ENCODE results near the gene OSER1.

Gene OSER1

DNA sequence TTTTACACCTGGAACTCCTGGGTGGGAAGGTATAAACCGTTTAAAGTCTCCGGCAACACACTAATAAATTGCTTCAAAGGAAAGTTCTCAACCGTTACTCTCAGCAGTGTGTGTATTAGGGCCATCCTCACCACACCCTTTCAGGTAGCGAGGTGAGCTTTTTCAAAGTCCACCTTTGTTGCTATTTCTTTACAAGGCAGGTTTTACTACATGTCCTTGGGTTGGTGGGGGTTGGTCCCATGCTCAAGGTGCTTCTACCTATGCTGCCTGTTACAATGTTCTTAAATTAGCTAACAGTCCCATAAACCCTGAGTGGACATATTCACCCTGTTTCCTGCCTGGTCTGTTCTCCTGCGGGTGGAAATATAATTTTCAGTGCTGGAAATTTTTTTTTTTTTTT, 13.2 kb upstream of the OSER1 start:
- TF ChIP-seq, protein P1, sequence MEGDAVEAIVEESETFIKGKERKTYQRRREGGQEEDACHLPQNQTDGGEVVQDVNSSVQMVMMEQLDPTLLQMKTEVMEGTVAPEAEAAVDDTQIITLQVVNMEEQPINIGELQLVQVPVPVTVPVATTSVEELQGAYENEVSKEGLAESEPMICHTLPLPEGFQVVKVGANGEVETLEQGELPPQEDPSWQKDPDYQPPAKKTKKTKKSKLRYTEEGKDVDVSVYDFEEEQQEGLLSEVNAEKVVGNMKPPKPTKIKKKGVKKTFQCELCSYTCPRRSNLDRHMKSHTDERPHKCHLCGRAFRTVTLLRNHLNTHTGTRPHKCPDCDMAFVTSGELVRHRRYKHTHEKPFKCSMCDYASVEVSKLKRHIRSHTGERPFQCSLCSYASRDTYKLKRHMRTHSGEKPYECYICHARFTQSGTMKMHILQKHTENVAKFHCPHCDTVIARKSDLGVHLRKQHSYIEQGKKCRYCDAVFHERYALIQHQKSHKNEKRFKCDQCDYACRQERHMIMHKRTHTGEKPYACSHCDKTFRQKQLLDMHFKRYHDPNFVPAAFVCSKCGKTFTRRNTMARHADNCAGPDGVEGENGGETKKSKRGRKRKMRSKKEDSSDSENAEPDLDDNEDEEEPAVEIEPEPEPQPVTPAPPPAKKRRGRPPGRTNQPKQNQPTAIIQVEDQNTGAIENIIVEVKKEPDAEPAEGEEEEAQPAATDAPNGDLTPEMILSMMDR (conservative IDR thresholded peaks at IDR 0.05; ENCODE audit: low read depth, low read length): no peak
- H3K4me3 ChIP-seq (ENCODE audit: low read length): no peak overlapping the region
- no peak for DNase-seq (ENCODE audit: low read depth)

DNA sequence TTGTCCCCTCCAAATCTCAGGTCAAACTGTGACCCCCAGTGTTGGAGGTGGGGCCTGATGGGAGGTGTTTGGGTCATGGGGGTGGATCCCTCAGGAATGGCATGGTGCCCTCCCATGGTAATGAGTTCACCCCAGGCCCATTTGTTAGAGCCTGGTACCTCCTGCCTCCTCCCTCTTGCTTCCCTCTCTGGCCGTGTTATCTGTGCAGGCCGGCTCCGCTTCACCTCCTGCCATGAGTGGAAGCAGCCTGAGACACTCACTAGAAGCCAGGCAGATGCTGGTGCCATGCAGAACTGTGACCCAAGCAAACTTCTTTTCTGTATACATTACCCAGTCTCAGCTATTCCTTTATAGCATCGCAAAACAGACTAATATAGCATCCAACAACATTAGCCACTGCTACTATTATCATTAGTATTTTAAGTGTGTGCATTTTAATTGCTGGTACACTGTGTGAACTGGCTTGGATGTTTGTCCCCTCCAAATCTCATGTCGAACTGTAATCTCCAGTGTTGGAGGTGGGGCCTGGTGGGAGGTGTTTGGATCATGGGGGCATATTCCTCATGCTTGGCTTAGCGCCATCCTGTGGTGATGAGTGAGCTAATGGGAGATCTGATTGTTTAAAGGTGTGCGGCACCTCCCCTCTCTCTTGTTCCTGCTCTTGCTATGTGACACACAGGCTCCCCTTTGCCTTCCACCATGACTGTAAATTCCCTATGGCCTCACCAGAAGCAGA, 12.2 kb upstream of the OSER1 start:
- TF ChIP-seq, protein P1 (conservative IDR thresholded peaks at IDR 0.05; ENCODE audit: low read depth, low read length): peak; percentile 20
- no peak for DNase-seq (ENCODE audit: low read depth)
- no peak overlapping the region for H3K4me3 ChIP-seq (ENCODE audit: low read length)

DNA sequence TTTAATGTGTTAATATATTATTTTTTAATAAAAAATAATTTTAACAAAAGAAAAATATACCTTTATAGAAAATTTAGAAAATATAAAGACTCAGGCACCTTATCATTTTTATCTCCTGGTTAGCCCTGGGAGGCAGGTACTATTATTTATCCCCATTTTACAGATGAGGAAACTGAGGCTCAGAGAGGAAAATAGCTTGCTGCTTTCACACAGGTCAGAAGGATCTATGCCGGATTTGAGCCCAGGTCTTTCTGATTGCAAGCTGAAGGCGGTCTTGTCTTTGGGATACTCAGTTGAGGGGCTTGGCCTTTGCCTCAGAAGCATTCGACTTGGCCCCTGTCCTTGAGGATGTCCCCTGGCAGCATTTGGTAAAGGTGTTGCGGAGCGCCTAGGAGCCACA, 11.5 kb upstream of the OSER1 start:
- no peak overlapping the region for H3K4me3 ChIP-seq (ENCODE audit: low read length)
- DNase-seq (ENCODE audit: low read depth): no peak
- TF ChIP-seq, protein P1 (conservative IDR thresholded peaks at IDR 0.05; ENCODE audit: low read depth, low read length): no peak

DNA sequence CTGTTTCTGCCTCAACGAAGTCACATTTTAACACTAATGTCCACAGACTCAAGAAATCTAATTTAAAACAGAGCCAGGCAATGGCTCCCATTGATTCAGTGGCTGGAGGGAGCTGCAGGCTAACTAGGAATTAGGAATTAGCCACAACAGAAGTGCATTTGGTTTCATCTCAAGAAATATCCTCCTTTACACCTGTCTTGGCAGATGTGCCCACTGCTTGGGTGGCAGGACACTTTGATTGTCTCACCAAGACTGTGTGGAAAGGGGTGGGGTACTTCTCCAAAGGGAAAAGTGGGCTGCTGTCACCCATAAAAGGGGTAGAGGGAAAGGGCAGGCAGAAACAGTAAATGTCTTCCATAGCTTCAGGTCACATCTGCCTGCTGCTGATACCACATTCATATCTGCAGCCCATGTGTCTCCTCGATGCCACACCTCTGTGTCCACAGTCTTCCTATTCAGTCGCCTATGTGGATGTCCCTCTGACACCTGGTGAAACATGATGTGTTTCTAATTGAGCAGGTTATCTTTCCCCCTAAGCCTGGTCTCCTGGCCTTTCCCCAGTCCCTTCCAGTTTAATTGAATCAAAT, 10.9 kb upstream of the OSER1 start:
- H3K4me3 ChIP-seq (ENCODE audit: low read length): no peak overlapping the region
- TF ChIP-seq, protein P1 (conservative IDR thresholded peaks at IDR 0.05; ENCODE audit: low read depth, low read length): no peak
- DNase-seq (ENCODE audit: low read depth): no peak

DNA sequence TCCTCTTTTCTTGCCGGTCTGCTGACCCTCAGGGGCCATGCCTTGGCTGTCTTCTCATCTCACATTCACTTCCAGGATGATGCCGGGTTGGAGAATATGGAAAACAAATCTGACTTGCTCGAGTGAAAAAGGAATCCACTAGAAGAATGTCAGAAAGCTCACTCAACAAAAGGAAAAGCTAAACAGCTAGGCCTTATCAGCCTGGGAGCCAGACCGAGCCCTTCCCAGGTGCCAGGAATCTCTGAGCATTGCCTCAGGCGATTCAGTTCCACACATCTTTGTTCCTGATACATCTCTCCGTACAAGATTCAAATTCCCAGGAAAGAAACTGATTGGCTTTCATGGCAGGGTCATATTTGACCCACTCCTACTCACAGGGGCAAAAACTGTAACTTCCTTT, 9.2 kb upstream of the OSER1 start:
- DNase-seq (ENCODE audit: low read depth): no peak
- H3K4me3 ChIP-seq (ENCODE audit: low read length): no peak overlapping the region
- TF ChIP-seq, protein P1 (conservative IDR thresholded peaks at IDR 0.05; ENCODE audit: low read depth, low read length): no peak

DNA sequence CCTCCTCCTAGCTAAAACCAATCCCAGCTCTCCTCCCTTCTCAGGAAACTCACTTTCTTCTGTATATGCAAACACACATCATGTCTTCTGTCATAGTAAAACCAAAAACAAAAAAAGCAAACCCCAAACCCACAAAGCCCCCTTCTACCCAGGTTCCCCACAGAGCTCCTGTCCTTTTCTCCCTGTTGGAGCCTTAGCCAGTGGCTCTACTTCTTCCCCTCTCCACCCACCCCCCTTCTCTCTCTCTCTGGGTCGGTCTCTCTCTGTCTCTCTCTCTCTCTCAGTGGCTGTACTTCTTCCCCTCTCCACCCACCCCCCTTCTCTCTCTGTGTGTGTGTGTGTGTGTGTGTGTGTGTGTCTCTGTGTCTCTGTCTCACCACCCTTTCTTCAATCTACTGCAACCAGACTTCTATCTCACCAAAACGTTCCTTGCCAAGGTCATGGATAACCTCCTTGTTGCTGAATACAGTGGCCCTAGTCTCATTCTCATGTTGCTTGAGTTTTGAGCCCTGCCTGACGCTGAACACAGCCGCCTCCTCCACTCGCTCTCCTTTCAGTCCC, 8.7 kb upstream of the OSER1 start:
- no peak overlapping the region for H3K4me3 ChIP-seq (ENCODE audit: low read length)
- TF ChIP-seq, protein P1 (conservative IDR thresholded peaks at IDR 0.05; ENCODE audit: low read depth, low read length): no peak

DNA sequence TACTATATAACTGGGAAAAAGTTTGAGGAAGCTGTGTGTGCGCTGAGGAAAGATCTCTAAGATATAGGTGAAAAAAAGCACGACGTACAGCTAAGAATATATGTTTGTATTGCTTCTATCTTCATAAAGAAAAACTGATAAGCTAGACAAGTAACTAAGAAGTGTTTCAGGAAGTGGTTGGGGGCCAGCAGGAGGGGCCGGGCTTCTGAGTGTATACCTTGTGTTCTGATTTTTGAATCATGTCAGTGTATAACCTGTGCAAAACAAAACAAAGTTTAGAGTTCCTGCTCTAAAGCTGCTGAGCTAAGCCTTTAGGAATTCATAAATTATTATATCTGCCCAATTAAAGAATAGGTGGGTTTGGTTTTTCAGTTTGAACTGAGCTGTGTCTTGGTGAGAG, 7.9 kb upstream of the OSER1 start:
- TF ChIP-seq, protein P1 (conservative IDR thresholded peaks at IDR 0.05; ENCODE audit: low read depth, low read length): no peak
- DNase-seq (ENCODE audit: low read depth): no peak
- no peak overlapping the region for H3K4me3 ChIP-seq (ENCODE audit: low read length)

More for the DNA sequence above, 8.7 kb upstream of the OSER1 start:
- DNase-seq (ENCODE audit: low read depth): no peak
